Loucy (cell line): Measurements from ENCODE around the gene CAP2.

Experiments used
- EZH2phosphoT487 ChIP-seq: fragments of 200-600 bp; IDR thresholded peaks from 2 replicates; pipeline ENCODE4 v1.6.1; 2018; ENCODE audit warnings: antibody characterized with exemption, mild to moderate bottlenecking, moderate library complexity, borderline replicate concordance
- TF ChIP-seq, protein P1 (sequence below): fragments of 200-600 bp; sonication (generic); conservative IDR thresholded peaks from 2 replicates; pipeline ENCODE4 v1.5.1; 2014; ENCODE audit warnings: mild to moderate bottlenecking, antibody characterized with exemption, low read length

- TF ChIP-seq, protein P1, sequence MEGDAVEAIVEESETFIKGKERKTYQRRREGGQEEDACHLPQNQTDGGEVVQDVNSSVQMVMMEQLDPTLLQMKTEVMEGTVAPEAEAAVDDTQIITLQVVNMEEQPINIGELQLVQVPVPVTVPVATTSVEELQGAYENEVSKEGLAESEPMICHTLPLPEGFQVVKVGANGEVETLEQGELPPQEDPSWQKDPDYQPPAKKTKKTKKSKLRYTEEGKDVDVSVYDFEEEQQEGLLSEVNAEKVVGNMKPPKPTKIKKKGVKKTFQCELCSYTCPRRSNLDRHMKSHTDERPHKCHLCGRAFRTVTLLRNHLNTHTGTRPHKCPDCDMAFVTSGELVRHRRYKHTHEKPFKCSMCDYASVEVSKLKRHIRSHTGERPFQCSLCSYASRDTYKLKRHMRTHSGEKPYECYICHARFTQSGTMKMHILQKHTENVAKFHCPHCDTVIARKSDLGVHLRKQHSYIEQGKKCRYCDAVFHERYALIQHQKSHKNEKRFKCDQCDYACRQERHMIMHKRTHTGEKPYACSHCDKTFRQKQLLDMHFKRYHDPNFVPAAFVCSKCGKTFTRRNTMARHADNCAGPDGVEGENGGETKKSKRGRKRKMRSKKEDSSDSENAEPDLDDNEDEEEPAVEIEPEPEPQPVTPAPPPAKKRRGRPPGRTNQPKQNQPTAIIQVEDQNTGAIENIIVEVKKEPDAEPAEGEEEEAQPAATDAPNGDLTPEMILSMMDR = peak; percentile 41; the same call in 1 of the 2 replicates
- no peak for TF ChIP-seq EZH2phosphoT487
These were observed 192.5 kb downstream of the CAP2 start for GRCh38 chr6:17585766-17586490.
